Testis (tissue), 3 donors: ENCODE data around the gene ANKRD11. TPM values are rescaled to one million over a fixed set of nuclear protein-coding genes. Genes with fewer than 3 reads are reported as not detected.
A peak's percentile ranks its signal among the peaks of the same experiment; 100 is the strongest.

Experiments
- DNase-seq: peaks from one replicate; pipeline ENCODE4 v3.0.0-alpha.2; 2019
- H3K27ac ChIP-seq, 2 donors: fragments of 200-600 bp; sonication (generic); one replicate each; pipeline ENCODE4 v1.5.1; 2019
- H3K27me3 ChIP-seq: fragments of 200-600 bp; sonication (generic); one replicate; pipeline ENCODE4 v1.5.1; 2019
- H3K36me3 ChIP-seq: fragments of 200-600 bp; sonication (generic); one replicate; pipeline ENCODE4 v1.5.1; 2017; ENCODE audit warnings: low read depth; ENCODE audit errors: missing control alignments
- H3K4me1 ChIP-seq: fragments of 200-600 bp; sonication (generic); one replicate; pipeline ENCODE4 v1.5.1; 2019
- H3K4me3 ChIP-seq, 2 donors: fragments of 200-600 bp; sonication (generic); one replicate each; pipeline ENCODE4 v1.5.1; 2017 to 2019
- H3K9me3 ChIP-seq: fragments of 200-600 bp; sonication (generic); one replicate; pipeline ENCODE4 v1.5.1; 2017
- POLR2A ChIP-seq: fragments of 450-650 bp; IDR thresholded peaks from one replicate; pipeline ENCODE4 v1.6.1; 2017; ENCODE audit warnings: antibody characterized with exemption, mild to moderate bottlenecking, moderate library complexity
- WGBS, 2 donors: methylation state at CpG; one replicate each; pipeline ENCODE4 v1.1.5; 2018; 5-methylcytosine and 5-hydroxymethylcytosine counted together
- intact Hi-C: fragments of 100-400 bp; cut with DNase I; formaldehyde crosslinking; loops from one replicate; pipeline ENCODE4 v1.15.1; 2023; ENCODE audit warnings: low total_unique reads
- polyA plus RNA-seq: library from polyadenylated mRNA; stranded (reverse); fragments of 350-450 nt; fragmentation: Illumina TruSeq; extraction: RNeasy Lipid Tissue Mini Kit (QIAGEN cat#74804); gene quantifications from one replicate; pipeline ENCODE4 v1.2.3, GENCODE V29; 2014; ENCODE audit warnings: low read depth, low replicate concordance; ENCODE audit not compliant: insufficient read depth
- total RNA-seq, 2 donors: library from RNA; depleted of rRNA; stranded (reverse); fragments of >200 nt; gene quantifications; one replicate each; pipeline ENCODE4 v1.2.3, GENCODE V29; 2016
- TF ChIP-seq, protein P1 (sequence below), 3 experiments: fragments of 450-650 bp in 2 of 3; fragments of 200-600 bp in 1 of 3; sonication (generic) in 1 of 3; IDR thresholded peaks; one replicate each; pipeline ENCODE4 v1.5.1; 2016 to 2019; ENCODE audit warnings: antibody characterized with exemption in 3 of 3, mild to moderate bottlenecking in 2 of 3, moderate library complexity in 1 of 3

The ANKRD11 gene
- total and polyA plus RNA-seq, 3 donors from 2014 or later, result 49.7 to 187 (median 150) TPM

DNA sequence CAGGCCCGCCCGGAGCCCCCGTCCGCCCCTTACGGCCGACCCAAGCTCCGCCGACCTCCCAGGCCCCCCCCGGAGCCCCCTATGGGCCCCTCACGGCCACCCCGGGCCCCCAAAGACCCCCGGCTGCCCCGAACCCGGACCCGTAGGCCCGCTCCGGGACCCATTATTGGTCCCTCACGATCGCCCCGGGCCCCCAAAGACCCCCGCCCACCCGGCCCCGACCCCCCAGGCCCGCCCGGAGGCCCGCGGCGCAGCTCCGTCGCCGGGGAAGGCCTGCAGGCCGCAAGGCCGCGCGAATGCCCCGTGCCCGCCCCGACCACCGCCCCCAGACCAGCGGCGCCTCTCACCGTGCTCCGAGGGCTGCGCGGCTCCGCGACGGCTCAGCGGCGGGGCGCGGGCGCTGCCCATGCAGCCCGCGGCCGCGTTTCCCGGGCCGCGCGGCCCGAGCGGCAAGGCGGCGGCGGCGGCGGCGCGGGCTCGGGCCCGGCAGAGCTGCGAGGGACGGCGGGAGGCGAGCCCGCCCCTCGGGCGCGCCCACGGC, 393 bp downstream of the ANKRD11 start:
- peaks cover 39% of the 10 kb centered on the region for H3K4me1 ChIP-seq
- 0% methylated on average over 17 of the region's 81 CpGs; no CpG with 5 or more reads in 1 of the 2 donors for WGBS, 2 donors
- no peaks in the 10 kb centered on the region for H3K9me3 ChIP-seq
- no peak for DNase-seq
- intact Hi-C loops, result loop anchor here (10.0 kb wide), 1 partner anchor 55 kb away; no protein-coding TSS in a partner anchor
- no peak for TF ChIP-seq POLR2A
- TF ChIP-seq, protein P1, sequence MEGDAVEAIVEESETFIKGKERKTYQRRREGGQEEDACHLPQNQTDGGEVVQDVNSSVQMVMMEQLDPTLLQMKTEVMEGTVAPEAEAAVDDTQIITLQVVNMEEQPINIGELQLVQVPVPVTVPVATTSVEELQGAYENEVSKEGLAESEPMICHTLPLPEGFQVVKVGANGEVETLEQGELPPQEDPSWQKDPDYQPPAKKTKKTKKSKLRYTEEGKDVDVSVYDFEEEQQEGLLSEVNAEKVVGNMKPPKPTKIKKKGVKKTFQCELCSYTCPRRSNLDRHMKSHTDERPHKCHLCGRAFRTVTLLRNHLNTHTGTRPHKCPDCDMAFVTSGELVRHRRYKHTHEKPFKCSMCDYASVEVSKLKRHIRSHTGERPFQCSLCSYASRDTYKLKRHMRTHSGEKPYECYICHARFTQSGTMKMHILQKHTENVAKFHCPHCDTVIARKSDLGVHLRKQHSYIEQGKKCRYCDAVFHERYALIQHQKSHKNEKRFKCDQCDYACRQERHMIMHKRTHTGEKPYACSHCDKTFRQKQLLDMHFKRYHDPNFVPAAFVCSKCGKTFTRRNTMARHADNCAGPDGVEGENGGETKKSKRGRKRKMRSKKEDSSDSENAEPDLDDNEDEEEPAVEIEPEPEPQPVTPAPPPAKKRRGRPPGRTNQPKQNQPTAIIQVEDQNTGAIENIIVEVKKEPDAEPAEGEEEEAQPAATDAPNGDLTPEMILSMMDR (IDR thresholded peaks at IDR 0.05), result no peak
- peak overlapping the region; percentile 86 to 96 for H3K27ac ChIP-seq
- H3K4me3 ChIP-seq, result peak overlapping the region; percentile 72 to 87
- no peaks in the 10 kb centered on the region for H3K36me3 ChIP-seq
- no peaks in the 10 kb centered on the region for H3K27me3 ChIP-seq

DNA sequence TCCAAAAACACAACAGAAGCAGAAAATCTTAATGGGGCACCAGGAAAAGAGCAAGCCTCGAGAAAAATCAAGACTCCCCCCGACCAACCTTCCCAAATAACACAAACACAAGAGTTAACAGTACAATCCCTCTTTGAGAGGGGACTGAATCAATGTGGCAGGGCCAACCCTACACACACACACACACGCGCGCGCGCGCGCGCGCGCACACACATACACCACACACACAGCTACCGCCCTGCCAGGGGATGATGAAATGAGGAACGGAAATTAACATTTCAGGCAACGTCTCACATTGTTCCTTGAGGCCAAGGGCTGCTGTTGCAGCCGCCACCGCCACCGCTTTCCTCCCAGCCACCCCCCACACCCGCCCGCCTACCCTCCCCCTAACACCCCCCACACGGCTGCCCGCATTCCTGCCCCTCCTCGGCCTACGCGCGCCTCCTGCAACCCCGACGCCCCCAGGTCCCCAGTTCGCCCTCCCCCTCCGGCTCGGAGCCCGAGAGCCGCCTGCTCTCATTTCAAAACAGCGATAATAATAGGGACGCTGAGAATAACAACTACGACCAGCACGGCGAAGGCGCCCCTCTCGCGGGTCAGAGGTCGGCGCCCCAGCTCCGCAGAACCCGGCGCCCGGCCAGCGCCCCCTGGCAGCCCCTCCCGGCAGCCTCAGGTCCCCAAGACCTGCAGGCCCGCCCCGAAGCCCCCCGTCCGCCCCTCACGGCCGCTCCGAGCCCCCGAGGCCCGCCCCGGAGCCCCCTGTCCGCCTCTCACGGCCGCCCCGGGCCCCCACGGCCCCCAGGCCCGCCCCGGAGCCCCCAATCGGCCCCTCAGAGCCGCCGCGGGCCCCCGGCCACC, 1.1 kb downstream of the ANKRD11 start:
- 0% methylated on average over 32 to 48 of the region's 71 CpGs for WGBS, 2 donors
- no peaks in the 10 kb centered on the region for H3K27me3 ChIP-seq
- no peaks in the 10 kb centered on the region for H3K36me3 ChIP-seq
- no peak for TF ChIP-seq POLR2A
- TF ChIP-seq, protein P1 (IDR thresholded peaks at IDR 0.05), result no peak
- H3K27ac ChIP-seq, result peak overlapping the region; percentile 86 to 96
- no peaks in the 10 kb centered on the region for H3K9me3 ChIP-seq
- peaks cover 46% of the 10 kb centered on the region for H3K4me1 ChIP-seq
- intact Hi-C loops, result loop anchor here (10.0 kb wide), 1 partner anchor 54 kb away; no protein-coding TSS in a partner anchor
- peak; percentile 89 for DNase-seq
- H3K4me3 ChIP-seq, result peak overlapping the region; percentile 72 to 87

DNA sequence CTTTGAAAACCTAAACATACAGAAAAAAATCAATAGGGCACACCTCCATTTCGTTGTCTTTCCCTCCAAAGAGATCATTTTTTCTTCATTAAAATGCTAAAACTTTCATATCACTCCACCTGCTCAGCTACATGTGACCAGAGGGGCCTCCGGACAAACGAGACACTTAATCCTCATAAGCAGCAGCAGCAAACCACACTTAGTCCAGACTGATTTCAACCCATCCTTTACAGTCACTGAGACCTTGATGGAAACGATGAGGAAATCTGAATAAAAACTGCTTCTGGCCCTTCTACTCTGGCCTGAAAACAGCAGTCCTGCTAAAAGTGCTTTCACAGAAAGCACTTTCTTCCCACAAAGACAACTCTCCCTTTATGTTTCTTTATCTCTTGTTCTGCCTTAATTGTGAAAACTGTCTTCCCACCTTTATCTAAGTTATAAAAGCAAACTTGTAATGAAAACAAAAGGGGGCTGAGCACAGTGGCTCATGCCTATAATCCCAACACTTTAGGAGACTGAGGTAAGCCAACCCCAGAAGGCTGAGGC, 4.6 kb downstream of the ANKRD11 start:
- Histone ChIP-seq H3K36me3 (no peaks in the 10 kb centered on the region), H3K4me1 (peaks cover 64% of the 10 kb centered on the region), H3K4me3 (no peak overlapping the region), H3K27ac (peak overlapping the region; percentile 37 to 39), H3K9me3 (no peaks in the 10 kb centered on the region), H3K27me3 (no peaks in the 10 kb centered on the region)
- DNase-seq, result no peak
- 43 to 58% methylated on average over 4 of the region's 4 CpGs for WGBS, 2 donors
- no peak for TF ChIP-seq POLR2A
- TF ChIP-seq, protein P1 (IDR thresholded peaks at IDR 0.05), result no peak
- intact Hi-C loops, result loop anchor here (10.0 kb wide), 1 partner anchor 51 kb away; no protein-coding TSS in a partner anchor

DNA sequence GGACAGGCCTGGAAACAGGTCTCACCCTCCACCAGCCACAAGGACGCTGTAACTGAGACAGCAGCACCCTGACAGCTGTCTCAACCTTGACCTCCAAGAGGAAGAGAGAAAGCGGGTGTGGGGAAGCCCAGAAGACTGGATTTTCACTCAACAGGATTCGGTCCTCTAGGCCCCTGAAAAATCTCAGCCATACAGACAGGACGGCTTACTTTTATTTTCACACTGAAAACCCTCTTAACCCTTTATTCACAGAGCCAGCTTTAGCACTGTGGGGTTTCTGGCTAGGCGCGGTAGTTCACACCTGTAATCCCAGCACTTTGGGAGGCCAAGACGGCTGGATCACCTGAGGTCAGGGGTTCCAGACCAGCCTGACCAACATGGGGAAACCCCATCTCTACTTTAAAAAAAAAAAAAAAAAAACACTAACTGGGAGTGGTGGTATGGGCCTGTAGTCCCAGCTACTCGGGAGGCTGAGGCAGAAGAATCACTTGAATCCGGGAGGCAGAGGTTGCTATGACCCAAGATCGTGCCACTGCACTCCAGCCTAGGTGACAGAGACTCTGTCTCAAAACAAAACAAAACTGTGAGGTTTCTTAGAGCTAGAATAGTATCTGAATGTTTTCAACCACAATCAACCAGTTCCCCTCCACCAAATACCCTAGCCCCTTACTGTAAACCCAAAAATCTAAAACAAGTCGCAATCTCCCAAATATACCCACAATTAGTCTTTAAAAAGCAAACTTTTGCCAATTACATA, 5.3 kb downstream of the ANKRD11 start:
- peak overlapping the region; percentile 3 to 37 for H3K27ac ChIP-seq
- WGBS, 2 donors, result 57 to 65% methylated on average over 11 of the region's 11 CpGs
- no peak for DNase-seq
- H3K36me3 ChIP-seq, result no peaks in the 10 kb centered on the region
- H3K4me1 ChIP-seq, result peaks cover 64% of the 10 kb centered on the region
- no peak overlapping the region for H3K4me3 ChIP-seq
- intact Hi-C loops, result loop anchor here (10.0 kb wide), 1 partner anchor 50 kb away; no protein-coding TSS in a partner anchor
- H3K9me3 ChIP-seq, result no peaks in the 10 kb centered on the region
- no peak for TF ChIP-seq POLR2A
- TF ChIP-seq, protein P1 (IDR thresholded peaks at IDR 0.05), result no peak
- no peaks in the 10 kb centered on the region for H3K27me3 ChIP-seq
